Activated B cell treated with CpG ODN at 0.5 μM for 24 hours (primary cell): ENCODE measurements around the gene FXYD5. TPM values are rescaled to one million over a fixed set of nuclear protein-coding genes. Genes with fewer than 3 reads are reported as not detected.

Experiments used
- ATAC-seq: fragments of 200-7000 bp; cut with Tn5 transposase; one replicate; pipeline ENCODE4 v1.10.0; 2021; ENCODE audit warnings: low read depth, mild to moderate bottlenecking, moderate library complexity
- CTCF ChIA-PET: fragments of 350-600 bp; sonication (Branson Sonifier 250); formaldehyde crosslinking; loops from one replicate; lab custom pipeline; 2021; ENCODE audit warnings: antibody characterized with exemption; lab: Charles Lee
- POLR2A ChIA-PET: fragments of 350-600 bp; sonication (Branson Sonifier 250); formaldehyde crosslinking; loops from one replicate; lab custom pipeline; 2021; ENCODE audit warnings: antibody characterized with exemption; lab: Charles Lee
- DNase-seq: peaks from one replicate; pipeline ENCODE4 v3.0.0; 2022
- H3K27ac Mint-ChIP-seq: one replicate; pipeline ENCODE4 v1.8.0; 2020; ENCODE audit warnings: mixed read lengths
- H3K27me3 Mint-ChIP-seq: one replicate; pipeline ENCODE4 v1.8.0; 2021; ENCODE audit warnings: mixed read lengths
- H3K36me3 Mint-ChIP-seq: one replicate; pipeline ENCODE4 v1.8.0; 2021; ENCODE audit warnings: low read depth, mixed read lengths
- H3K4me1 Mint-ChIP-seq: one replicate; pipeline ENCODE4 v1.8.0; 2021; ENCODE audit warnings: mixed read lengths
- H3K4me3 Mint-ChIP-seq: one replicate; pipeline ENCODE4 v1.8.0; 2020; ENCODE audit warnings: mild to moderate bottlenecking, mixed read lengths
- H3K9me3 Mint-ChIP-seq: one replicate; pipeline ENCODE4 v1.8.0; 2020; ENCODE audit warnings: mixed read lengths
- CTCF ChIP-seq: fragments of 200-600 bp; IDR thresholded peaks from one replicate; pipeline ENCODE4 v1.8.0; 2022; ENCODE audit warnings: antibody characterized with exemption, mild to moderate bottlenecking
- intact Hi-C: fragments of 100-400 bp; cut with micrococcal nuclease; formaldehyde crosslinking; loops from one replicate; pipeline ENCODE4 v1.15.1; 2024
- total RNA-seq: library from RNA; stranded (reverse); gene quantifications from 2 replicates; pipeline ENCODE4 v1.2.3, GENCODE V29; 2022

FXYD5 gene
- total RNA-seq, 1 donor from 2014 or later, result 125 TPM

GRCh38 chr19:35160629-35161433 lies 6.3 kb downstream of the FXYD5 start:
- POLR2A ChIA-PET, result interaction anchor here (1.1 to 1.5 kb wide), 2 partner anchors 14 to 46 kb away, joined by 4 read pairs; no protein-coding TSS in a partner anchor
- Mint-ChIP-seq H3K27me3 (no peaks in the 10 kb centered on the region), H3K9me3 (peaks cover 5% of the 10 kb centered on the region), H3K36me3 (peaks cover 99% of the 10 kb centered on the region), H3K4me1 (peaks cover 31% of the 10 kb centered on the region), H3K4me3 (no peak overlapping the region), H3K27ac (peak overlapping the region; percentile 21)
- intact Hi-C loops, result no loop called here
- ATAC-seq (no peak), DNase-seq (no peak)
- CTCF ChIA-PET, result interaction anchor here (1.0 kb wide), 1 partner anchor 56 kb away, joined by 3 read pairs; no protein-coding TSS in a partner anchor
- TF ChIP-seq CTCF, result no peak

GRCh38 chr19:35161434-35161743 lies 6.9 kb downstream of the FXYD5 start:
- ATAC-seq (no peak), DNase-seq (no peak)
- H3K27ac Mint-ChIP-seq, result no peak overlapping the region
- peaks cover 99% of the 10 kb centered on the region for H3K36me3 Mint-ChIP-seq
- intact Hi-C loops, result no loop called here
- no peak overlapping the region for H3K4me3 Mint-ChIP-seq
- TF ChIP-seq CTCF, result no peak
- H3K9me3 Mint-ChIP-seq, result peaks cover 9% of the 10 kb centered on the region
- ChIA-PET CTCF (interaction anchor here (1.0 kb wide), 1 partner anchor 56 kb away, joined by 3 read pairs; no protein-coding TSS in a partner anchor), POLR2A (interaction anchor here (1.1 to 1.5 kb wide), 2 partner anchors 14 to 45 kb away, joined by 4 read pairs; no protein-coding TSS in a partner anchor)
- H3K4me1 Mint-ChIP-seq, result peaks cover 28% of the 10 kb centered on the region
- H3K27me3 Mint-ChIP-seq, result no peaks in the 10 kb centered on the region

GRCh38 chr19:35162471-35163326 lies 8.2 kb downstream of the FXYD5 start:
- Mint-ChIP-seq H3K27ac (no peak overlapping the region), H3K36me3 (peaks cover 99% of the 10 kb centered on the region), H3K4me3 (no peak overlapping the region), H3K27me3 (no peaks in the 10 kb centered on the region), H3K4me1 (peaks cover 34% of the 10 kb centered on the region), H3K9me3 (peaks cover 9% of the 10 kb centered on the region)
- ATAC-seq (no peak), DNase-seq (no peak)
- CTCF ChIA-PET, result interaction anchor here (1.7 kb wide), 1 partner anchor 20 kb away, joined by 4 read pairs; the partner anchor contains the start of gene FXYD7
- POLR2A ChIA-PET, result interaction anchor here (0.6 to 1.5 kb wide), 3 partner anchors 9 to 737 kb away, joined by 3 to 5 read pairs (median 4); partner anchors contain the start of gene FXYD5
- intact Hi-C loops, result no loop called here
- TF ChIP-seq CTCF, result no peak

GRCh38 chr19:35164418-35164817 lies 9.9 kb downstream of the FXYD5 start:
- Mint-ChIP-seq H3K4me1 (peaks cover 29% of the 10 kb centered on the region), H3K27ac (no peak overlapping the region), H3K27me3 (no peaks in the 10 kb centered on the region), H3K36me3 (peaks cover 93% of the 10 kb centered on the region), H3K9me3 (peaks cover 9% of the 10 kb centered on the region), H3K4me3 (no peak overlapping the region)
- DNase-seq (no peak), ATAC-seq (no peak)
- ChIA-PET POLR2A (no interaction called here), CTCF (interaction anchor here (1.7 kb wide), 1 partner anchor 22 kb away, joined by 4 read pairs; the partner anchor contains the start of gene FXYD7)
- intact Hi-C loops, result no loop called here
- no peak for TF ChIP-seq CTCF
